Measurements from ENCODE around the gene SCTR.

The SCTR gene

DNA sequence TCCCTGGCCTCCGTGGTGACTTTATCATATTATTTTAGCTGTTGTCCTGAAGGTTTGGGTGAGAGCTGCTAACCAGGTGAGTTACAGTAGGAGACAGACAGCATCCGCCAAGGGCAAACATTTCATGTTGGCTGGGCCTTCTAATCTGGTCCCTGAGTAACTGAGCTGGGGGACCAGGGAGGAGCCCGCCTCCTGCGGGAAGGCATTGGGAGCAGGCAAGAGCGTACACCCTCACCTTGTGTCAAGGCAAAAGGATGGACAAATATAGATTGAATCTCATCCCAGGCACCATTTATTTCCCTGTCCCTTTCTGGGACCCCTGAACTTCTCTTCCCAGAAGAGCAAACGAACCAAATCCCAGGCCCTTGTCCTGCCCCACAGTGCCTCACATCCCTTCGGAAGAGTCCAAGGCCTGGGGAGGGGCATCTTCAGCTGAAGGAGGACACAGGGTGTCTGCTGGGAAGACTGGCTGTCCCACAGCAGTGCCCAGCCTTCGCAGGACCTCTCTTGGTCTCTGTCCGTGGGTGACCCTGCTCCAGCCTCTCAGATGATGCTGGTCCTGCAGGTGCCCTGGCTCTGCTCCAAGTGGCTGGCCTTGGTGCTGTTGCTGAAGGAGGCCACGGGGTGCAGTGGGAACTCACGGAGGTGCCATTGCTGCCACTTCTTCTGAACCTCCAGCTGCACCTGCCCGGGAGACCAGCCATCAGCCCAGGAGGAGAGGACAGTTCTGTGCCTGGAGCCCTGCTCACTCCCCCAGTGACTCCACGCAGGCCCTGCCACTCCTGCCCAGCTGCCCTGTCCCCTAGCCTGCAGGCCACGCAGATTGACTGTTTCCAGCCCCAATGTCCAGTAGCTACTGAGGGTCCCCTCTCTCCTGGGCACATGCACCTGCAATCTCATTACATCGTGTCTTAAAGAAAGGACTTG is 84.4 kb downstream of the SCTR start:
- H3K4ac ChIP-seq (ENCODE audit: low read depth in 1 of 2, low read length in 2 of 2), result no peak overlapping the region
- no peak overlapping the region for H3K27ac ChIP-seq (ENCODE audit: low read length, poor library complexity, severe bottlenecking)
- H3K4me1 ChIP-seq (ENCODE audit: control insufficient read depth, insufficient read depth, low read depth, low read length), result peaks cover 53% of the 10 kb centered on the region
- no peak overlapping the region for H4K91ac ChIP-seq (ENCODE audit: low read length)
- H3K9me3 ChIP-seq (ENCODE audit: control insufficient read depth, low read length), result no peaks in the 10 kb centered on the region
- H3K18ac ChIP-seq (ENCODE audit: low read depth in 1 of 2, low read length in 2 of 2), result no peak overlapping the region
- H3K4me2 ChIP-seq (ENCODE audit: low read length, poor library complexity, severe bottlenecking), result no peak overlapping the region
- no peak overlapping the region for H3K23ac ChIP-seq (ENCODE audit: low read length in 2 of 2)
- H3K4me3 ChIP-seq (ENCODE audit: insufficient read depth in 1 of 2, low read depth in 1 of 2, low read length in 2 of 2), result no peak overlapping the region
- no peak overlapping the region for H2BK15ac ChIP-seq (ENCODE audit: low read depth, poor library complexity, severe bottlenecking)
- H2BK12ac ChIP-seq (ENCODE audit: low read length in 2 of 2), result no peak overlapping the region
- peak overlapping the region; percentile 1 for H2AK5ac ChIP-seq (ENCODE audit: low read length, severe bottlenecking)
- H3K9ac ChIP-seq (ENCODE audit: low read length), result no peak overlapping the region
- 84% methylated on average over 15 of the region's 15 CpGs for WGBS
- no peak overlapping the region for H3K14ac ChIP-seq (ENCODE audit: low read length in 2 of 2)
- H2BK5ac ChIP-seq (ENCODE audit: low read depth, low read length, poor library complexity, severe bottlenecking), result no peak overlapping the region
- no peak for DNase-seq
- peaks cover 17% of the 10 kb centered on the region for H3K79me1 ChIP-seq (replicated peaks; ENCODE audit: low read length, poor library complexity, severe bottlenecking)
- H2BK120ac ChIP-seq (ENCODE audit: low read depth, low read length), result no peak overlapping the region
- no peak overlapping the region for H2AFZ ChIP-seq (ENCODE audit: low read depth, low read length)
- H3K27me3 ChIP-seq (ENCODE audit: control insufficient read depth in 1 of 2, insufficient read depth in 1 of 2, low read length in 2 of 2), result peaks cover 0 to 22% of the 10 kb centered on the region in 2 experiments
- H3K36me3 ChIP-seq (ENCODE audit: control insufficient read depth in 1 of 2, insufficient read depth in 2 of 2, low read depth in 1 of 2, low read length in 2 of 2), result peaks cover 0 to 32% of the 10 kb centered on the region in 2 experiments
- H4K8ac ChIP-seq (ENCODE audit: low read length), result no peak overlapping the region

DNA sequence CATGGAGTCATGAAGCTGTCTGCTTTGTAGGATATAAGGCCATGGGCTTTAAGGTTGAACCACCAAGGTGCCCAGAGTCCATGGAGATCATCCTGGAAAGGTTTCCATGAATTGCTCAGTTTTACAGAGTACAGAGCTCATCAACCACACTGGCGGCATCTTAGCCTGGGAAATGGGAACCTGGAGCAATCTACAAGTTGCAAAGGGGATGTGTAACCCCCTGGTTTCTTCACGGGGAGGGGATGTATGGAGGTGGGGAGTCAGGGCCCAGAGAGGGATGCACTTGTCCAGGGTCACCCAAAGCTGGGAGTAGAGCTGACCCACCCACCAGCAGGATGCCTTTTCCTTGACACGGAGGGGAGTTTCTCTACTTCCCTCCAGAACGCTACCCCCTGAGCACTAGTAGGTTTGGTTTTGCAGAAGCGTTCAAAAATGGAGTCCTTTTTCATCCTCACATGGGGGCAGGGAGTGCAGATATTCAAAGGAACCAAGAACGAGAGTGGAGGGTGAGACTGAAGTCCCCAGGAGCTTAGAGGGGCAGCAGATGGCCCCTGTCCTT is 85.5 kb downstream of the SCTR start:
- no peak overlapping the region for H3K4me3 ChIP-seq (ENCODE audit: insufficient read depth in 1 of 2, low read depth in 1 of 2, low read length in 2 of 2)
- no peaks in the 10 kb centered on the region for H3K9me3 ChIP-seq (ENCODE audit: control insufficient read depth, low read length)
- peaks cover 0 to 32% of the 10 kb centered on the region in 2 experiments for H3K27me3 ChIP-seq (ENCODE audit: control insufficient read depth in 1 of 2, insufficient read depth in 1 of 2, low read length in 2 of 2)
- no peak overlapping the region for H3K4me2 ChIP-seq (ENCODE audit: low read length, poor library complexity, severe bottlenecking)
- H3K79me1 ChIP-seq (replicated peaks; ENCODE audit: low read length, poor library complexity, severe bottlenecking), result peaks cover 18% of the 10 kb centered on the region
- H2AK5ac ChIP-seq (ENCODE audit: low read length, severe bottlenecking), result peak overlapping the region; percentile 66
- peaks cover 0 to 32% of the 10 kb centered on the region in 2 experiments for H3K36me3 ChIP-seq (ENCODE audit: control insufficient read depth in 1 of 2, insufficient read depth in 2 of 2, low read depth in 1 of 2, low read length in 2 of 2)
- no peak overlapping the region for H3K9ac ChIP-seq (ENCODE audit: low read length)
- H3K14ac ChIP-seq (ENCODE audit: low read length in 2 of 2), result no peak overlapping the region
- H3K27ac ChIP-seq (ENCODE audit: low read length, poor library complexity, severe bottlenecking), result no peak overlapping the region
- H3K4me1 ChIP-seq (ENCODE audit: control insufficient read depth, insufficient read depth, low read depth, low read length), result peaks cover 59% of the 10 kb centered on the region
- no peak overlapping the region for H2BK5ac ChIP-seq (ENCODE audit: low read depth, low read length, poor library complexity, severe bottlenecking)
- H2BK12ac ChIP-seq (ENCODE audit: low read length in 2 of 2), result no peak overlapping the region
- H2BK15ac ChIP-seq (ENCODE audit: low read depth, poor library complexity, severe bottlenecking), result no peak overlapping the region
- no peak overlapping the region for H3K4ac ChIP-seq (ENCODE audit: low read depth in 1 of 2, low read length in 2 of 2)
- no peak overlapping the region for H2AFZ ChIP-seq (ENCODE audit: low read depth, low read length)
- no peak overlapping the region for H4K8ac ChIP-seq (ENCODE audit: low read length)
- H3K18ac ChIP-seq (ENCODE audit: low read depth in 1 of 2, low read length in 2 of 2), result no peak overlapping the region
- no peak overlapping the region for H3K23ac ChIP-seq (ENCODE audit: low read length in 2 of 2)
- H2BK120ac ChIP-seq (ENCODE audit: low read depth, low read length), result no peak overlapping the region
- DNase-seq, result no peak
- WGBS, result 80% methylated on average over 6 of the region's 6 CpGs
- no peak overlapping the region for H4K91ac ChIP-seq (ENCODE audit: low read length)

DNA sequence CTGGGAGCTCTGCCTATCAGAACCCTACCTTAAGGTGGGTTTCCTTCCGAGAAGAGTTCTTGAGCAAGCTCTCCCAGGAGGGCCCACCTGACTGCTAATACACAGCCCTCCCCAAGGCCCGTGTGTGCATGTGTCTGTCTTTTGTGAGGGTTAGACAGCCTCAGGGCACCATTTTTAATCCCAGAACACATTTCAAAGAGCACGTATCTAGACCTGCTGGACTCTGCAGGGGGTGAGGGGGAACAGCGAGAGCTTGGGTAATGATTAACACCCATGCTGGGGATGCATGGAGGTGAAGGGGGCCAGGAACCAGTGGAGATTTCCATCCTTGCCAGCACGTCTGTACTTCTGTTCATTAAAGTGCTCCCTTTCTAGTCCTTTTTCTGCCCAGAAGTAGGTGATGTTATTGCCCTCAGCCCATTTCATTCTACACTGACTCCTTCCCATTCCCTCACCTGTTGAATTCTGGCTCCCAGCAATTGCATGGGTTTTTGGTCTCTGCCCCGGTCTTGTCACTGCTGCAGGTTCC is 86.1 kb downstream of the SCTR start:
- H3K18ac ChIP-seq (ENCODE audit: low read depth in 1 of 2, low read length in 2 of 2), result no peak overlapping the region
- H3K36me3 ChIP-seq (ENCODE audit: control insufficient read depth in 1 of 2, insufficient read depth in 2 of 2, low read depth in 1 of 2, low read length in 2 of 2), result peaks cover 0 to 32% of the 10 kb centered on the region in 2 experiments
- H3K27me3 ChIP-seq (ENCODE audit: control insufficient read depth in 1 of 2, insufficient read depth in 1 of 2, low read length in 2 of 2), result peaks cover 0 to 34% of the 10 kb centered on the region in 2 experiments
- 92% methylated on average over 4 of the region's 6 CpGs for WGBS
- H3K79me1 ChIP-seq (replicated peaks; ENCODE audit: low read length, poor library complexity, severe bottlenecking), result peaks cover 20% of the 10 kb centered on the region
- no peak overlapping the region for H3K9ac ChIP-seq (ENCODE audit: low read length)
- no peak overlapping the region for H2AFZ ChIP-seq (ENCODE audit: low read depth, low read length)
- no peak overlapping the region for H3K4me3 ChIP-seq (ENCODE audit: insufficient read depth in 1 of 2, low read depth in 1 of 2, low read length in 2 of 2)
- no peak overlapping the region for H3K23ac ChIP-seq (ENCODE audit: low read length in 2 of 2)
- H4K8ac ChIP-seq (ENCODE audit: low read length), result no peak overlapping the region
- no peak overlapping the region for H3K4ac ChIP-seq (ENCODE audit: low read depth in 1 of 2, low read length in 2 of 2)
- no peaks in the 10 kb centered on the region for H3K9me3 ChIP-seq (ENCODE audit: control insufficient read depth, low read length)
- peak overlapping the region; percentile 58 for H3K4me2 ChIP-seq (ENCODE audit: low read length, poor library complexity, severe bottlenecking)
- peak overlapping the region; percentile 45 for H3K27ac ChIP-seq (ENCODE audit: low read length, poor library complexity, severe bottlenecking)
- peaks cover 60% of the 10 kb centered on the region for H3K4me1 ChIP-seq (ENCODE audit: control insufficient read depth, insufficient read depth, low read depth, low read length)
- no peak overlapping the region for H2BK5ac ChIP-seq (ENCODE audit: low read depth, low read length, poor library complexity, severe bottlenecking)
- H2BK12ac ChIP-seq (ENCODE audit: low read length in 2 of 2), result no peak overlapping the region
- no peak overlapping the region for H2BK15ac ChIP-seq (ENCODE audit: low read depth, poor library complexity, severe bottlenecking)
- H4K91ac ChIP-seq (ENCODE audit: low read length), result no peak overlapping the region
- H2BK120ac ChIP-seq (ENCODE audit: low read depth, low read length), result no peak overlapping the region
- H2AK5ac ChIP-seq (ENCODE audit: low read length, severe bottlenecking), result peak overlapping the region; percentile 67
- H3K14ac ChIP-seq (ENCODE audit: low read length in 2 of 2), result no peak overlapping the region
- no peak for DNase-seq

All from mesenchymal stem cell (in vitro differentiated cells and primary cell).